NCI-H510A treated with DMSO at 0.1 percent for 48 hours (cell line): ENCODE data around the gene IGF1R.

Source experiments
- DNase-seq: peaks from one replicate; lab custom pipeline; 2025; lab: John Stamatoyannopoulos, UW

IGF1R gene

GRCh38 chr15:98775498-98776230 lies 127.3 kb downstream of the IGF1R start:
- DNase-seq: no peak

DNA sequence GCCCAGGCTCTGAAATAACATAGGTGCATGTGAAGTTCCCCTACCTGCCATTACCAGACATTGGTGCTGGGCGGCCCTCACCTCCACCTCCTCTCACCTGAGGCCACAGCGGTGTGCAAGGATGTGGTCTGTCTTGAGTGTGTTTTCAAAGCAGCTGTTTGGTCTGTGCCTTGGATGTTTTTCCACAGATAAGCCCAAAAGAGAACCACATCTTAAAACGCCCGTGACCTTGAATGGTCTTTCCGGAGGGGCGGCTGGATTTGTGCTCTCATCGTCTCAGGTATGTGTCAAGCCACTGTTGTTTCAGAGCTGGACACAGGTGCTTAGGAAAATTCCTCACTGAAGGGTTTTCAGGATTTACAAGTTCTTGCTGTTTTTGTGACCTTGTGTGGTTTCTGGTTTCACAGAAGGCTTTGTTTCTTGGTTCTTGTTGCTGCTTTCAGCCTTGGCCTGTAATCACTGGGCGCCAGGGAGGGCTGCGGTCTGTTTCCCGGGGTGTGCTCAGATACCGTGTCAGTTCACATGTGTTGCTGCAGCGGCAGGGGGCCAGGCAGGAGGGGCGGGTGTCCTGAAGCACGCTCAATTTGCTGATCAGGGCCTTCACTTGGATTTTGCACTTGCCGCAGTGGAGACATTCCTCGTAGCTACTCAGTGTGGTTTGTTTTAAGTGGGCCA lies 128.4 kb downstream of the IGF1R start:
- no peak for DNase-seq

GRCh38 chr15:98777426-98777825 lies 129.1 kb downstream of the IGF1R start:
- no peak for DNase-seq

- no peak for DNase-seq
Measured at GRCh38 chr15:98778263-98778959, 130.1 kb downstream of the IGF1R start.

DNA sequence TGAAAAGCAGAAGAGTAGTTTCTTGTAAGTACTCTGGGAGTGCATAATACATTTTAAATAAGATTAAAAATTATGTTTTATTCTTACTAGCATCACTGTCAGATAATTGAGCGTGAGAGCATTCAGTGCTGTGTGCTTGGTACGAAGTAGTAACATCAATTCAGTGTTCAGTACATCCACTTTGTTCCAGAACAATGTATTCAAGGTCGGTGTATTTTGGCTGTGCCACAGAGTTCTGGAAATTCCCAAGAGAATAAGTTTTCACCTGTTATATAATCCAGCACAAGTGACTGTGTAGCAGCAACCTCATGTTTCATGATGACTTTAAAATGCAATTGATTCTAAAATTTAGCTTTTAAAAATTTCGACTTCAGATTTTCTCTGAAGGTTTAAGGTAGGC lies 130.6 kb downstream of the IGF1R start:
- no peak for DNase-seq

- DNase-seq: peak; percentile 18
Measured at GRCh38 chr15:98779463-98780071, 131.2 kb downstream of the IGF1R start.

DNA sequence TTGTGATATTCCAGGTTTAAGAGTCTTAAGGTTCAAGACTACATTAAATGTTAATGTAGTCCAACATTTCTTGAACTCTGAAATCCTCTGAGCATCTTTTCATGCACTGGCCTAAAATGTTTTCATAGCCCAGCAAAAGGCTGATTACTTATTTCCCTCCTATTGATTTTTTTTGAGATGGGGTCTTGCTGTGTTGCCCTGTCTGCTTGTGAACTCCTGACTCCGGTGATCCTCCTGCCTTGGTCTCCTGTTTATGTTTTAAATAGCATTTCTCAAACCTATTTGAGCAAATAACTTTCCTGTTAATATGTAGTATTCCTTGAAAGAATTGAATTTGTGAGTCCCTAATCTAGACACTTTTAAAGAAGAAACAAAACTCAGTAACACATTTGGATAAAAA lies 133.5 kb downstream of the IGF1R start:
- DNase-seq: no peak

DNA sequence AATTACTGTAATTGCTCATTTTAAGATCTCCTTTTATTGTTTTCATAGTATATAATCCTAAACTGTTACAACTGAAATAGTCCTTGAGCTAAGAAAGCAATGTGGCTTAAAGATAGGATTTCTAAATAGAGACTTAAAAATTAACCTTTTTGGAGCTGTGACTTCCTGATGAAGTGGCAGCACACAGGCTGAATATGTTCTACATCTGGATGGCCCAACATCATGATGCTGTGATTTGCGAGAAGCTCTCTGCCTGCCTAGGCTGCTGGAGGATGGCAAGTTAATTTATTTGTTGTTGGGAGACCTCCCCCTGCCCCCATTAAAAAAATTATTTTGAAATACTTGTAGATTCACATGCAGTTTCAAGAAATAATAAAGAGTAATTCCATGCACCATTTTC lies 134.5 kb downstream of the IGF1R start:
- DNase-seq: no peak

- no peak for DNase-seq
Measured at GRCh38 chr15:98785431-98785806, 137.1 kb downstream of the IGF1R start.

DNA sequence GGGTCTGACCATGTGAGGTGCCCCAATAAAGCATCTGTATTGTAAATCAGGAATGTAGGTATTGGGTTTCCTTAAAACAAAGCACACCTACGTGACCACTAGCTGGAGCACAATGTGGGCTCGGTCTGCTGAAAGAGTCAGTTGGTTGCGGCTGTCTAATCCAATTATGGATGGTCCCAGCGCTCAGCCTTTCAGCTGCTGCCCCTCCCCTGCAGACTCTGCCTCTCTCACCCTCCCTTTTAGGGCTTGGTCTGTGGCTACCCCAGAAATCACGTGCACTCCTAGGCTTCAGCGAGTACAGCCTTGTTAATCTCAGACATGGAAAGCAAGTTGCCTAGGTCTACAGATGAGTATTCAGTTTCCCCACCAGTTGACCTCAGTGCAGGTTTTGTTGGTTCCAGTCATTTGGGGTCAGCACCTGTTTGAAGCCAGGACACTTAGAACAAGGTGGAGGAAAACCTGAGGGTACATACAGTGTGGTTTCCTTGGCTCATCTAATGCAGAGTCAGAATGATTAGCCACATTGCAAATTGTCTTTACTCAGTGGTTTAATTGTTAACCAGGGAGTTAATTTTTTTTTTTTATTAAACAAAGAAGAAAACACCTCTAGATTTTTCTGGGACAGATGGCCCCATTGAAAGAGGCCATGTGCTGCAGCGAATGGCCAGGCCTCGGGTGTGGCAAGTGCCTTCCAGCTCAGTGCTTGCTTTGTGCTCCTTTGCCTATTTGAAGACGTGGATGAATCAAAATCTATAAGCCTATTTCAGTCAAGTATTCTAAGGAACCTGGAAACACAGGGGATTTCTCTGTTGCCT lies 137.7 kb downstream of the IGF1R start:
- no peak for DNase-seq

GRCh38 chr15:98786717-98787116 lies 138.4 kb downstream of the IGF1R start:
- no peak for DNase-seq

DNA sequence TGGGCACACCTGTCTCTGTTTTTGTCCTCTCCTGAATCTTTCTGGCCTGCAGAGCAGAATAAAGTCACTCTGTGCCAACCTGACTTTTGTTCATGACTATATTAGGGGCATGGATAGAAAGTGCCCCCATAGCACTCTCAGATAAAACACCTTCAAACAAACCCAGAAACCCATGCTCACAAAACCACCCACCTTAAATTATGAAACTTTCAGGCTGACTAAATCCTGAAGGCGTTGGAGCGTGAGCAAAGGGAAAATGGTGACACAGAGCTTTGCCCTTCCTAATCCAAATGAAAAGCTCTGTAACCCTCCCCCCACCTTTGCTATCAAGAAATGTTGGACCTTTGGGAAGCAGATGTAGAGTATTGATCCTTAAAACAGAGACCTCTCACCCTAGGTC lies 138.9 kb downstream of the IGF1R start:
- DNase-seq: no peak

GRCh38 chr15:98787936-98788757 lies 139.8 kb downstream of the IGF1R start:
- DNase-seq: no peak

- DNase-seq: no peak
Measured at GRCh38 chr15:98789020-98789419, 140.7 kb downstream of the IGF1R start.

GRCh38 chr15:98790270-98790669 lies 141.9 kb downstream of the IGF1R start:
- no peak for DNase-seq

DNA sequence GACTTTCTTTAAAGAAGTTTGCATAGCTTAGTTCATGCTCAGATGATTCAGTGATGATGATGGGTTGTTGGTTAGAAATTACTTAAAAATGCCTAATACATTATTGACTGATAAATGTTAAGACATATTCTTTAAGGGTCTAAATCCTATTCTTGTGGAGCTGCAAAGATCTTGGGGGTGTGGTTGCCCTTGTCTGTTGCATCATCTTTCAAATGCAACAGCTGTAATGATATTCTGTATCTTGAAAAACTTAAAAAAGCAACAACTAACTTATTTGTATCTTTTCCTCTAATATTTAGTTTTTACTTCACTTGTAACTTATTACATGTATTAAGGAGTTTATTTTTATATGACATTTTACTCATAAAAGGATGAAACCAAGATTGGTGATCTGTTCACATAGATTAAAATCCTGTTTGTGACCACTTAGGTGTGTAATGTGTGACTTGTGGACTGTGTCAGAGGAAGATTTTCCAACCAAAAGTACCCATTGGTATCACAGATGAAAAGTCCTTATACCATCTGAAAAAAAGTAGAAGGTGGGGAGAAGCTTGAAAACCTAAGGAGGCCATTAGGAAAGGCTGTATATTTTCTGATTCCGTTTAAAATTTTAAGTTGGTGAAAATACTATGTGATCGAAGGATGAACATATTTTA lies 142.8 kb downstream of the IGF1R start:
- DNase-seq: no peak

DNA sequence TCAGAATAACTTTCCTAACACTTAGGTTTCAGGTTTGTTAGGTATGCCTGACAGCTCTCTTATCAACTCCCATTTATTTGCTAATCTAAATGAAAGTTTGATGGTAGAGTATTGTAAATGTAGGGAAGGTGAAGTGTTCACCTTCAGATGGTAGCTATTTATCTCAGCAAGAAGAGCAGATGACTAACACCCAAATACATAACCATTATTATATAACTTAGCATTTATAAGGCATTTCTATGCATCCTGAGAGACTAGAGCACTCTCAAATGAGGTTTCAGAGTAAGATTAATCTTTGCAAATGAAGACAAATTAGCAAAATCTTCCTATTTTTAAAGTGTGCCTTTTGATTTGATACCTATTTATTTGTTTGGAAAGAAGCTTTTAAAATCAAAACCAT lies 143.8 kb downstream of the IGF1R start:
- DNase-seq: no peak

DNA sequence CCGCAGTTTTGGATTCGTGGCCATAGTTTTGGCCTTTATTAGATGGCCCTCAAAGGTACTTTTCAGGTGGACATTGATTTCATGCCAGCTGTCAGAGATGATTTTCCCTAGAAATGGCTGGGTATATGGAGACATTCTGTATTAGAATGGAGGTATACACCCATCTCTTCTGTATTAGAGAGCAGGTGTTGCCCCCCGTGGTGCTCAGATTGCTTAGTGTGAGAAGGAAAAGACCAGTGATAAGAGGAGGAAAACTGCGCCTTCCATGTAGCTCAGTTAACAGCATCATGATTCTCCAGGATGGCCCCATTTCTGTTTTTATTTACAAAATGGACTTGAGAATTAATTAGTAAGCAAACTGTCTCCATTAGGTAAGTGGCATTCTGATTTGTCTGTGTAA lies 145.9 kb downstream of the IGF1R start:
- no peak for DNase-seq

DNA sequence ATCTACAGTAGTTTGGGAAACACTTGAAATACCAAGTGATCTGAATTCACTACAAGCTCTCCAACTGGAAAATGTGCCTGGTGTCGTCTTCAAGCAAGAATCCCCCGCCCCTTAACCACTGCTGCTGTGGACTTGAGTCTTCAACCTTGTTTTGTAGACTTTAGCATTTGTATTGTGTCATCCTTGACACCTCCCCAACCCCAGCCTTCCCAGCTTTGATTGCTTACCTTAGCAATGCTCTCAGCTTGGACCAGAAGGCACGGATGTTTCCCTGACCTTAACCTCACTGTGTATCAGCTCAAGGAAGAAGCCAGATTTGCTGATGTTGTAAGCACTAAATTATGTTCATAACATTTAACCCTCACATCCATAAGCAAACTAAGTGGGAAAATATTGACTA lies 146.4 kb downstream of the IGF1R start:
- no peak for DNase-seq

DNA sequence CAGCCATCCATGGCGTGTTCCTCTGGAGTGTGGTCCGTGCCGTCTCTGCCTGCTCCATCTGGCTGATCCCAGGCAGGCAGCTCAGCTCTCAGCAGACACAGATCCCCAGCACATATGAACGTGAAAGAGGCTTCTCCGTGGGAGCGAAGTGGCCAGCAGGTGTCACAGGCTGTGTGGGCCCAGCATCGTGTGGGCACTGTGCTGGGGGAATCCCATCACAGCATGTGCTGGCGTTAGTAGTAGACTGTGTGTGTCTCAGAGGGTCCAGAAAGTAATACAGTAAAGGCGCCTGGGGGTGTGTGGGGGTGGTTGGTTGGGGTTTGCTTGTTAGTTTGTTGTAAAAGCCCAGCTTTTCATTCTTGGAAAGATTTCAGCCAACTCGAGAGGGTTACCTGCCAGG lies 147.6 kb downstream of the IGF1R start:
- no peak for DNase-seq
